Measurements from ENCODE around the gene VAV3. TPM values are rescaled to one million over a fixed set of nuclear protein-coding genes. Genes with fewer than 3 reads are reported as not detected.

The VAV3 gene
- total RNA-seq, 2 experiments from 2014 or later = 5.5 to 5.6 TPM

- ATAC-seq (ENCODE audit: poor library complexity) (no peak), DNase-seq (no peak)
- H3K9me3 Mint-ChIP-seq = peaks cover 2% of the 10 kb centered on the region
- Histone ChIP-seq H3K4me1 (ENCODE audit: insufficient read depth, low read length) (peaks cover 4% of the 10 kb centered on the region), H3K36me3 (ENCODE audit: insufficient read depth, low read length) (no peaks in the 10 kb centered on the region), H3K4me3 (ENCODE audit: low read length) (no peak overlapping the region), H3K27ac (ENCODE audit: low read depth in 1 of 2, low read length in 2 of 2) (no peak overlapping the region), H3K9me3 (ENCODE audit: control insufficient read depth in 1 of 2, insufficient read depth in 1 of 2, low read length in 2 of 2) (no peaks in the 10 kb centered on the region), H3K27me3 (ENCODE audit: control insufficient read depth in 1 of 2, insufficient read depth in 2 of 2, low read length in 2 of 2) (no peaks in the 10 kb centered on the region)
- peaks cover 45% of the 10 kb centered on the region for H3K4me1 Mint-ChIP-seq (ENCODE audit: low read depth)
- no peak overlapping the region for H3K4me3 Mint-ChIP-seq
- no peak for TF ChIP-seq CTCF (IDR thresholded peaks at IDR 0.05)
- H3K27me3 Mint-ChIP-seq = no peaks in the 10 kb centered on the region
- CTCF ChIA-PET = no interaction called here
- intact Hi-C loops (cut with DNase I, micrococcal nuclease) = loop anchor here in 1 of 2 experiments (2.0 kb wide), 1 partner anchor 20 kb away; no protein-coding TSS in a partner anchor
- POLR2A ChIA-PET = interaction anchor here (0.8 kb wide), 1 partner anchor 16 kb away, joined by 3 read pairs; no protein-coding TSS in a partner anchor
- H3K27ac Mint-ChIP-seq = no peak overlapping the region
- no peaks in the 10 kb centered on the region for H3K36me3 Mint-ChIP-seq (ENCODE audit: low read depth)
These were observed 129.8 kb downstream of the VAV3 start for GRCh38 chr1:107835151-107835670.

DNA sequence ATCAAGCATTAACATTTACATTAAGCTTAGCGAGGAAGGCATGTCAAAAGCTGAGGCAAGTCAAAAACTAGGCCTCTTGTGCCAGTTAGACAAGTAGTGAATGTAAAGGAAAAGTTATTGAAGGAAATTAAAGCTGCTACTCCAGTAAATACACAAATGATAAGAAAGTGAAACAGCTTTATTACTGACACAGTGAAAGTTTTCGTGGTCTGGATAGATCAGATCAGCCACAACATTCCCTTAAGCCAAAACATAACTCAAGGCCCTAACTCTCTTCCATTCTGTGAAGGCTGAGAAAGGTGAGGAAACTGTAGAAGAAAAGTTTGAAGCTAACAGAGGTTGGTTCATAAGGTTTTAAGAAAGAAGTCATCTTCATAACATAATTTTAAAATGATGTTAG lies 131.9 kb downstream of the VAV3 start:
- H3K27me3 Mint-ChIP-seq = no peaks in the 10 kb centered on the region
- no peaks in the 10 kb centered on the region for H3K36me3 Mint-ChIP-seq (ENCODE audit: low read depth)
- Histone ChIP-seq H3K4me3 (ENCODE audit: low read length) (no peak overlapping the region), H3K27me3 (ENCODE audit: control insufficient read depth in 1 of 2, insufficient read depth in 2 of 2, low read length in 2 of 2) (no peaks in the 10 kb centered on the region), H3K36me3 (ENCODE audit: insufficient read depth, low read length) (no peaks in the 10 kb centered on the region), H3K4me1 (ENCODE audit: insufficient read depth, low read length) (peaks cover 10% of the 10 kb centered on the region), H3K9me3 (ENCODE audit: control insufficient read depth in 1 of 2, insufficient read depth in 1 of 2, low read length in 2 of 2) (no peaks in the 10 kb centered on the region), H3K27ac (ENCODE audit: low read depth in 1 of 2, low read length in 2 of 2) (no peak overlapping the region)
- no peak for DNase-seq
- POLR2A ChIA-PET = interaction anchor here (1.7 kb wide), 2 partner anchors 20 to 131 kb away, joined by 3 to 5 read pairs; no protein-coding TSS in a partner anchor
- no peak overlapping the region for H3K27ac Mint-ChIP-seq
- intact Hi-C loops (cut with DNase I, micrococcal nuclease) = no loop called here
- CTCF ChIA-PET = no interaction called here
- no peak for TF ChIP-seq CTCF (IDR thresholded peaks at IDR 0.05)
- H3K9me3 Mint-ChIP-seq = peaks cover 2% of the 10 kb centered on the region
- H3K4me1 Mint-ChIP-seq (ENCODE audit: low read depth) = peaks cover 54% of the 10 kb centered on the region
- no peak overlapping the region for H3K4me3 Mint-ChIP-seq
- no peak for ATAC-seq (ENCODE audit: poor library complexity)

DNA sequence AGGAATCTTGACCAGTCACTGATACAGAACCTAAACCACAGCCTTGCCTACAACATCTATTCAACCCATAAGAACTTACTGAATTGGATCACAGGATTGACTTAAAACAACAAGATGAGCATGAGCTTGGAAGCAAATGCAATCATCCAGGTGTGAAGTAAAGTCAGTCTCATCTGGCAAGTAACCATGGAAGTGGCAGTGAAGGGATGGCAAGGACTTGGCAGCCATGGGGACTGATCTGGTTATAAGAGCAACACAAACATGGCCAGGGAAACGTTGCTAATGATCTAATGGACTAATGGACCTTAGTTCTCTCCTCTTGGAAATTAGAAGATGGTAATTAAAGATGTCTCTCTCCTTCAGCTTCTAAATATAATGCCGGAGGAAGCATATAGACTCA lies 133.1 kb downstream of the VAV3 start:
- TF ChIP-seq CTCF (IDR thresholded peaks at IDR 0.05) = no peak

More for the DNA sequence above, 133.1 kb downstream of the VAV3 start:
- no peaks in the 10 kb centered on the region for H3K27me3 ChIP-seq (ENCODE audit: control insufficient read depth in 1 of 2, insufficient read depth in 2 of 2, low read length in 2 of 2)
- H3K4me3 ChIP-seq (ENCODE audit: low read length) = no peak overlapping the region
- H3K4me1 Mint-ChIP-seq (ENCODE audit: low read depth) = peaks cover 51% of the 10 kb centered on the region
- no peaks in the 10 kb centered on the region for H3K36me3 Mint-ChIP-seq (ENCODE audit: low read depth)
- CTCF ChIA-PET = no interaction called here
- no peaks in the 10 kb centered on the region for H3K27me3 Mint-ChIP-seq
- H3K9me3 Mint-ChIP-seq = no peaks in the 10 kb centered on the region
- DNase-seq (no peak), ATAC-seq (ENCODE audit: poor library complexity) (no peak)
- no peak overlapping the region for H3K27ac Mint-ChIP-seq
- H3K27ac ChIP-seq (ENCODE audit: low read depth in 1 of 2, low read length in 2 of 2) = no peak overlapping the region
- intact Hi-C loops (cut with DNase I, micrococcal nuclease) = no loop called here
- peaks cover 10% of the 10 kb centered on the region for H3K4me1 ChIP-seq (ENCODE audit: insufficient read depth, low read length)
- H3K9me3 ChIP-seq (ENCODE audit: control insufficient read depth in 1 of 2, insufficient read depth in 1 of 2, low read length in 2 of 2) = no peaks in the 10 kb centered on the region
- no peak overlapping the region for H3K4me3 Mint-ChIP-seq
- no peaks in the 10 kb centered on the region for H3K36me3 ChIP-seq (ENCODE audit: insufficient read depth, low read length)
- POLR2A ChIA-PET = interaction anchor here (1.1 to 1.7 kb wide), 4 partner anchors 11 to 132 kb away, joined by 3 to 5 read pairs (median 3); no protein-coding TSS in a partner anchor

Measured in CD4-positive, alpha-beta T cell (primary cell).